Prostate gland (tissue), 2 donors: ENCODE data around the gene NARS2. TPM values are rescaled to one million over a fixed set of nuclear protein-coding genes. Genes with fewer than 3 reads are reported as not detected.
A peak's percentile ranks its signal among the peaks of the same experiment; 100 is the strongest.

ENCODE experiments used
- DNase-seq: peaks from one replicate; pipeline ENCODE4 v3.0.0-alpha.2; 2019; ENCODE audit warnings: low spot score
- H3K27ac ChIP-seq, 2 donors: fragments of 200-600 bp; sonication (generic); 2 replicates each; pipeline ENCODE4 v1.5.1; 2017 to 2019
- H3K27me3 ChIP-seq: fragments of 200-600 bp; sonication (generic); replicated peaks from 2 replicates; pipeline ENCODE4 v1.5.1; 2019; ENCODE audit not compliant: insufficient read depth
- H3K36me3 ChIP-seq, 2 donors: fragments of 200-600 bp; sonication (generic); 1 replicate in 1 of 2; 2 replicates in 1 of 2; pipeline versions ENCODE4 v1.5.1 to v1.8.1; 2017 to 2019
- H3K4me1 ChIP-seq: fragments of 200-600 bp; sonication (generic); replicated peaks from 2 replicates; pipeline ENCODE4 v1.5.1; 2019
- H3K4me3 ChIP-seq, 2 donors: fragments of 200-600 bp; sonication (generic); 2 replicates each; pipeline ENCODE4 v1.5.1; 2017 to 2019
- H3K9me3 ChIP-seq: fragments of 200-600 bp; sonication (generic); 2 replicates; pipeline ENCODE4 v1.5.1; 2017
- CTCF ChIP-seq, 4 experiments: fragments of 200-600 bp in 2 of 4; fragments of 450-650 bp in 2 of 4; sonication (generic) in 2 of 4; IDR thresholded peaks; 1 replicate in 3 of 4; 2 replicates in 1 of 4; pipeline ENCODE4 v1.5.1; 2016 to 2019; ENCODE audit warnings: antibody characterized with exemption in 4 of 4, mild to moderate bottlenecking in 2 of 4, moderate library complexity in 2 of 4
- POLR2A ChIP-seq: fragments of 450-650 bp; IDR thresholded peaks from one replicate; pipeline ENCODE4 v1.6.1; 2016; ENCODE audit warnings: antibody characterized with exemption, mild to moderate bottlenecking
- POLR2AphosphoS5 ChIP-seq: sonication (generic); formaldehyde crosslinking; IDR thresholded peaks from one replicate; pipeline ENCODE4 v1.6.1; 2017; ENCODE audit warnings: antibody characterized with exemption
- WGBS: methylation state at CpG from one replicate; pipeline ENCODE4 v1.1.5; 2018; 5-methylcytosine and 5-hydroxymethylcytosine counted together
- intact Hi-C: fragments of 100-400 bp; cut with DNase I; formaldehyde crosslinking; loops from one replicate; pipeline ENCODE4 v1.14.2; 2022
- total RNA-seq, 2 donors: library from RNA; depleted of rRNA; stranded (reverse); fragments of >200 nt; gene quantifications; one replicate each; pipeline ENCODE4 v1.1.0, GENCODE V29; 2016

The NARS2 gene
- total RNA-seq, 2 donors from 2014 or later, result 21.8 to 25.2 TPM

GRCh38 chr11:78562398-78562797, 12.3 kb downstream of the NARS2 start:
- H3K4me3 ChIP-seq, result no peak overlapping the region
- peaks cover 6% of the 10 kb centered on the region for H3K4me1 ChIP-seq
- H3K9me3 ChIP-seq, result no peaks in the 10 kb centered on the region
- intact Hi-C loops, result loop anchor here (5.0 kb wide), 1 partner anchor 145 kb away; the partner anchor contains the start of gene GAB2
- WGBS, result 52% methylated on average over 3 of the region's 3 CpGs
- no peak overlapping the region for H3K27ac ChIP-seq
- no peaks in the 10 kb centered on the region for H3K27me3 ChIP-seq
- TF ChIP-seq POLR2A (no peak), POLR2AphosphoS5 (no peak), CTCF (IDR thresholded peaks at IDR 0.05) (no peak)
- DNase-seq, result no peak
- no peaks in the 10 kb centered on the region for H3K36me3 ChIP-seq

DNA sequence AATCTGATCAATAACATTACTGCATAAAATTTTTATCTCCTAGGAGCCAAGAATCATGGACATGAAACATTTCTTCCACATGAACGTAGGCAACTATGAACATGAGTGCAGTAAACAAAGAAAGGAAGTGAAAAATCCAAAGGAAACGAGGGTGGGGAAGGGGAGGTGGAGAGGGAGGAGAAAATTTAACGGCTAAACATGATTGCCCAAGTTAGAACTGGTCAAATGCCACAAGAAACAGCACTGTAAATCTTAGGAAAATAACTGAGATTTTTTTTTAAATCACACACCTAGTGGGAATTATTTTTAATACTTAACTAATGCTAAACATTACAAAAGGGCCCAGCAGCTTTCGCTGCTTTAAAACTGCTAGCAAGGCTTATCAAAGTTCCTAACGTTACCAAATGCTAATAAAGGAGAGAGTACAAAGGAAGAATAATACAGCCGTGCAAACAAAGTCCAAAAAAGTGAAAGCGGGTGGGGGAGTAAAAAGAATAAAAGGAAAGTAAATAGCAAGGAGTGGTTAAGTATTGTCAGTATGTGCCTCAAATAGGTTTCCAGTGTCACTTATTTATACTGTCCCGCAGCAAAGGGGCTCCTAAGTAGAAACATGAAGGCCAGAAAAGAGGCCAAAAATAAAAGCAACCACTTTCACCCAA, 13.7 kb downstream of the NARS2 start:
- no peaks in the 10 kb centered on the region for H3K27me3 ChIP-seq
- intact Hi-C loops, result loop anchor here (5.0 kb wide), 1 partner anchor 144 kb away; the partner anchor contains the start of gene GAB2
- H3K4me3 ChIP-seq, result no peak overlapping the region
- peaks cover 6% of the 10 kb centered on the region for H3K4me1 ChIP-seq
- H3K36me3 ChIP-seq, result no peaks in the 10 kb centered on the region
- 8% methylated on average over 8 of the region's 8 CpGs for WGBS
- no peaks in the 10 kb centered on the region for H3K9me3 ChIP-seq
- H3K27ac ChIP-seq, result peak overlapping the region; percentile 46 to 48
- DNase-seq, result no peak
- TF ChIP-seq POLR2A (no peak), CTCF (IDR thresholded peaks at IDR 0.05) (no peak), POLR2AphosphoS5 (peak; percentile 7)

GRCh38 chr11:78560153-78560552, 14.5 kb downstream of the NARS2 start:
- 74% methylated on average over 3 of the region's 3 CpGs for WGBS
- no peak overlapping the region for H3K4me3 ChIP-seq
- DNase-seq, result no peak
- H3K4me1 ChIP-seq, result peaks cover 6% of the 10 kb centered on the region
- H3K27ac ChIP-seq, result no peak overlapping the region
- H3K9me3 ChIP-seq, result no peaks in the 10 kb centered on the region
- intact Hi-C loops, result loop anchor here (5.0 kb wide), 1 partner anchor 143 kb away; the partner anchor contains the start of gene GAB2
- TF ChIP-seq POLR2AphosphoS5, result no peak
- no peak for TF ChIP-seq POLR2A
- no peak for TF ChIP-seq CTCF (IDR thresholded peaks at IDR 0.05)
- H3K36me3 ChIP-seq, result no peaks in the 10 kb centered on the region
- H3K27me3 ChIP-seq, result no peaks in the 10 kb centered on the region

DNA sequence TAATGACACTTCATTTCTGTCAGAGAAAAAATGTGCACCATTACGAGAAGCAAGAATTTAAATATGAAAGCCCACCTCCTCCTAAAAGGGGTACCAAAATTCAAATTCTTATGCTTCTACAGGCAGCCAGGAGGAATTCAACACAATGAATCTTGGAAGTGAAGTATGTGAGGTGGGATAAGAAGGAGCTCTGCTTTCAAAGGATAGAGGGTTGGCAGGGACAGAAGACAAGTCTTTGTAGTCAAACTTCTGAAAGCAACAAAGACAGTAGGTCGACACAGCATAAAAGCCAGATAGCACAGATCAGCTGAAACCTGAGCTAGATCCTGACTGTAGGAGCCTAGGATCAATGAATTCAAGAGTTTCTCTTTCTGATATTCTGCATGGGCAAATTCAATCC, 17.4 kb downstream of the NARS2 start:
- 58% methylated on average over 2 of the region's 2 CpGs for WGBS
- Histone ChIP-seq H3K27me3 (no peaks in the 10 kb centered on the region), H3K4me3 (no peak overlapping the region), H3K27ac (no peak overlapping the region), H3K36me3 (no peaks in the 10 kb centered on the region), H3K4me1 (peaks cover 6% of the 10 kb centered on the region), H3K9me3 (no peaks in the 10 kb centered on the region)
- TF ChIP-seq POLR2AphosphoS5 (no peak), POLR2A (no peak), CTCF (IDR thresholded peaks at IDR 0.05) (no peak)
- intact Hi-C loops, result no loop called here
- no peak for DNase-seq

DNA sequence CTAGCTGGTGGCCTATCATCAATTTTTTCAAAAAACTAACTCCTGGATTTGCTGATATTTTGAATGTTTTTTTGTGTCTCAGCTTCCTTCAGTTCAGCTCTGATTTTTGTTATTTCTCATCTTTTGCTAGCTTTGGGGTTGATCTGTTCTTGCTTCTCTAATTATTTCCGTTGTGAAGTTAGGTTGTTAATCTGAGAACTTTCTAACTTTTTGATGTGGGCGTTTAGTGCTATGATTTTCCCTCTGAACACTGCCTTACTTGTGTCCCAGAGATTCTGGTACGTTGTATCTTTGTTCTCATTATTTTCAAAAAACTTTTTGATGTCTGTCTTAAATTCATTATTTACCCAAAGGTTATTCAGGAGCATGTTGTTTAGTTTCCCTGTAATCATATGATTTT, 19.1 kb downstream of the NARS2 start:
- no peaks in the 10 kb centered on the region for H3K27me3 ChIP-seq
- no peak for DNase-seq
- H3K27ac ChIP-seq, result no peak overlapping the region
- no peaks in the 10 kb centered on the region for H3K36me3 ChIP-seq
- H3K4me1 ChIP-seq, result no peaks in the 10 kb centered on the region
- 94% methylated on average over 3 of the region's 3 CpGs for WGBS
- no peak for TF ChIP-seq CTCF (IDR thresholded peaks at IDR 0.05)
- no peak for TF ChIP-seq POLR2AphosphoS5
- no peak for TF ChIP-seq POLR2A
- no peaks in the 10 kb centered on the region for H3K9me3 ChIP-seq
- no peak overlapping the region for H3K4me3 ChIP-seq
- intact Hi-C loops, result no loop called here
